Activated naive CD4-positive, alpha-beta T cell treated with anti-CD3 and anti-CD28 coated beads, Interleukin-2, amount 10 ng/mL, durations not matched to agents 7 days and 5 days (primary cell): ENCODE results near the gene KRT28.

Source experiments
- CTCF ChIA-PET: fragments of 350-600 bp; sonication (Branson Sonifier 250); formaldehyde crosslinking; loops from one replicate; lab custom pipeline; 2021; ENCODE audit warnings: antibody characterized with exemption; lab: Charles Lee
- DNase-seq: peaks from one replicate; pipeline ENCODE4 v3.0.0-alpha.2; 2020
- H3K27ac Mint-ChIP-seq: one replicate; pipeline ENCODE4 v1.8.0; 2021; ENCODE audit warnings: mild to moderate bottlenecking, moderate library complexity, mixed read lengths
- H3K27me3 Mint-ChIP-seq: one replicate; pipeline ENCODE4 v1.8.0; 2021; ENCODE audit warnings: mild to moderate bottlenecking, mixed read lengths
- H3K36me3 Mint-ChIP-seq: one replicate; pipeline ENCODE4 v1.8.0; 2021; ENCODE audit warnings: mixed read lengths
- H3K4me1 Mint-ChIP-seq: one replicate; pipeline ENCODE4 v1.8.0; 2021; ENCODE audit warnings: mixed read lengths
- H3K4me3 Mint-ChIP-seq: one replicate; pipeline ENCODE4 v1.8.0; 2021; ENCODE audit warnings: mild to moderate bottlenecking, moderate library complexity, mixed read lengths
- H3K9me3 Mint-ChIP-seq: one replicate; pipeline ENCODE4 v1.8.0; 2021; ENCODE audit warnings: mixed read lengths

KRT28 gene

DNA sequence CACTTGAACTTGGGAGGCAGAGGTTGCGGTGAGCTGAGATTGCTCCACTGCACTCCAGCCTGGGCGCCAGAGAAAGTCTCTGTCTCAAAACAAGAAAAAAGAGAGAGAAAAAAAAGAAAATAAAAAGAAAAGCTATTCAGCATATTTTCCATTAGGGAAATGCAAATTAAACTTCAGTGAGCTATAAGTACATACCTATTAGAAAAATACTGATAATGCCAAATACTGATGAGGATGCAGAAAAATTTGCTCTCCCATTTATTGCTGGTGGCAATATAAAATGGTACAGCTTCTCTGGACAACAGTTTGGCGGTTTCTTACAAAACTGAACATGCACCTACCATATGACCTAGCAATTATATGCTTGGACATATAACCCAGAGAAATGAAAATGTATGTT lies 12.9 kb upstream of the KRT28 start:
- H3K27me3 Mint-ChIP-seq, result peaks cover 39% of the 10 kb centered on the region
- CTCF ChIA-PET, result interaction anchor here (0.8 kb wide), 1 partner anchor 10 kb away, joined by 3 read pairs; no protein-coding TSS in a partner anchor
- peaks cover 3% of the 10 kb centered on the region for H3K9me3 Mint-ChIP-seq
- H3K27ac Mint-ChIP-seq, result no peak overlapping the region
- DNase-seq, result no peak
- peaks cover 13% of the 10 kb centered on the region for H3K36me3 Mint-ChIP-seq
- H3K4me1 Mint-ChIP-seq, result peaks cover 7% of the 10 kb centered on the region
- no peak overlapping the region for H3K4me3 Mint-ChIP-seq

DNA sequence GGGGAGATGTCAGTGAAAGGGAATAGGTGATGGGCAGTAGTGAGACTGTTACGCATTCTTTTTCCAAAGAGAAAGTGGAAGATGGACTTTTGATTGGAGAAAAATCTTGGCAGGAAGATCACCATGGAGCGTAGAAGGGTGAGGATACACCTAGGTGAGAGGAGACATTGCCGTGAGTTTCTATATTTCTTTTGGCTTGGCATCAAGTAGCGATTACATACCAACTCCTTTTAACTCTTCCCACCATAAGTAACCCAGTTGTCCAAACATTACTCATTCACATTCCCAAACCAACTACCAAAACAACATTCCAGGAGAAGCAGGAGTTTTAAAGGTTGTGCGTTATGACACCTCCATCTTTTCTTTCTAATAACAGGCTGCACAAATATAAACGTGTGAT lies 10.7 kb upstream of the KRT28 start:
- Mint-ChIP-seq H3K9me3 (peaks cover 3% of the 10 kb centered on the region), H3K27me3 (peaks cover 57% of the 10 kb centered on the region), H3K36me3 (no peaks in the 10 kb centered on the region), H3K4me1 (no peaks in the 10 kb centered on the region), H3K4me3 (no peak overlapping the region), H3K27ac (no peak overlapping the region)
- DNase-seq, result no peak
- CTCF ChIA-PET, result no interaction called here

DNA sequence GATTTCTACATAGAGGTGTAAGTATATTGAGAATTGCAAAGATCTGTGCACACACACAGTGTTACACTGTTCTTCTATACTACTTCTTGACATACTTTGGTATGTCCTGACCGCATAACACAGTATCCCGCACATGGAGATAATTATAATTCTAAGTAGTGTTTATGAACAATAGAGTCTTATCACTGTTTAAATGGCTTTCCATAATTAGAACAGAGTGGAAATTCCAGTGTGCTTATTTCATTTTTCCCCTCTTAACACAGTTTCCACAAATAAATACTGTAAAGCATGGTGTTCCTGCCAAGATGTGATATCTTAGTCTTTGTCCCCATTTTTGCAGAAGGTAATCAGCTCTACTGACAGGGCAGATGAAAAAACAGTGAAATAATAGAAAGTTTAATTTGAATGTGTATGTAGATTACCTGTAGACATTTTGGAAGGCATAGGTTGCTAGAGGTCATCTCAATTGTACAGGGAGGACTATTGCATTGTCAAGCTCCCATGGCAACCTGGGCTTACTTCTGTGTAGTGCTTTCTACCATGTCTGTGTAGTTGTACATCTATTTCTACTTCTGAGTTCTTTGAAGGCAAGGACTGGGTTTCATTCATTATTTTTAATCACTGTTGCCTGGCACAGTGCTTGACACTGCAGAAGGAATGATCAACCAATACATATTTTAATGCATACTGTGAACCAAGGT lies 10.1 kb upstream of the KRT28 start:
- no peaks in the 10 kb centered on the region for H3K36me3 Mint-ChIP-seq
- H3K4me3 Mint-ChIP-seq, result no peak overlapping the region
- no peak for DNase-seq
- CTCF ChIA-PET, result interaction anchor here (0.9 to 1.4 kb wide), 2 partner anchors 9 to 17 kb away, joined by 3 to 4 read pairs; no protein-coding TSS in a partner anchor
- peaks cover 3% of the 10 kb centered on the region for H3K9me3 Mint-ChIP-seq
- no peaks in the 10 kb centered on the region for H3K4me1 Mint-ChIP-seq
- peaks cover 63% of the 10 kb centered on the region for H3K27me3 Mint-ChIP-seq
- H3K27ac Mint-ChIP-seq, result no peak overlapping the region

DNA sequence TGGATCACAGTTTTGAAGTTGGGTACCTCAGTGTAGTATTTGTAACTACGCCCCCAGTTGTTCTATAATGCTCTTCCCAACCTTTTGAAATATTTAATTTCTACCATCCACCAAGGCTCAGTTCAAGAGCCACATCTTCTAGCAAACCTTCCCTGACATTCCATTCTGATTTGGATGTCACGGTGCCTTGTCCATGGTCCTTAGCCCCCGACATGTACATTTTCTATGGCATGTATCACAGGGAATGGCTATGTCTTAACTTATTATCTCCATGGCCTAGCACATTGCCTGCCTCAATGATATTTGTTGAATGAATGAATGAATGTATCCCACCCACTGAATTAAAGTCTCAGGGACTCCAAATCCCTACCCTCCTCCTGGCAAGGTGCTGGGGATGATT lies 6.4 kb upstream of the KRT28 start:
- no peaks in the 10 kb centered on the region for H3K36me3 Mint-ChIP-seq
- no peak for DNase-seq
- CTCF ChIA-PET, result interaction anchor here (1.4 kb wide), 1 partner anchor 842 kb away, joined by 7 read pairs; no protein-coding TSS in a partner anchor
- peaks cover 48% of the 10 kb centered on the region for H3K27me3 Mint-ChIP-seq
- no peak overlapping the region for H3K4me3 Mint-ChIP-seq
- peaks cover 2% of the 10 kb centered on the region for H3K4me1 Mint-ChIP-seq
- no peak overlapping the region for H3K27ac Mint-ChIP-seq
- no peaks in the 10 kb centered on the region for H3K9me3 Mint-ChIP-seq

DNA sequence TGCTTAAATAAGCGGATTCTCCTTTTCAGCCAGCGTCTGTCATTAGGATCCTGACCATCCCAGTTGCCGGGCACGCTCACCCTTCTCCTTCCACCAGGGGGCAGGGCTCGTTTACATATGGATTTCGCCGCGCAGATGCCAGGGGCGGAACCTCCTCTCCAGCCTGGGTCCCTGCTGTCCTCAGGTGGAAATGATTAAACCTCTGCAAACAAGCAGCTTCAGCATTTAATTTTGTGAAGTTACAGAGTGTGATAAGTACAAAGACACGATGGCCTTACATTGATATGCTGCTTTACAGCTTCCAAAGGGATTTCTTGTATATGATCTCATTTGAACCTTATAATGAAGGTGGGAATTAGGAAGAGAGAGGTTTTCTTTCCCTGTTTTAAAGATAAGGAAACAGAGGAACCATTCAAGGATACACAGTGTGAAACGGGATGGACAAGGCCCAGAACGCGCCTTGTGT lies 3.9 kb upstream of the KRT28 start:
- H3K36me3 Mint-ChIP-seq, result no peaks in the 10 kb centered on the region
- DNase-seq, result peak; percentile 81
- peaks cover 2% of the 10 kb centered on the region for H3K4me1 Mint-ChIP-seq
- H3K27ac Mint-ChIP-seq, result no peak overlapping the region
- peaks cover 44% of the 10 kb centered on the region for H3K27me3 Mint-ChIP-seq
- no peaks in the 10 kb centered on the region for H3K9me3 Mint-ChIP-seq
- CTCF ChIA-PET, result interaction anchor here (0.5 to 1.4 kb wide), 3 partner anchors 13 to 859 kb away, joined by 3 to 4 read pairs (median 3); no protein-coding TSS in a partner anchor
- no peak overlapping the region for H3K4me3 Mint-ChIP-seq

DNA sequence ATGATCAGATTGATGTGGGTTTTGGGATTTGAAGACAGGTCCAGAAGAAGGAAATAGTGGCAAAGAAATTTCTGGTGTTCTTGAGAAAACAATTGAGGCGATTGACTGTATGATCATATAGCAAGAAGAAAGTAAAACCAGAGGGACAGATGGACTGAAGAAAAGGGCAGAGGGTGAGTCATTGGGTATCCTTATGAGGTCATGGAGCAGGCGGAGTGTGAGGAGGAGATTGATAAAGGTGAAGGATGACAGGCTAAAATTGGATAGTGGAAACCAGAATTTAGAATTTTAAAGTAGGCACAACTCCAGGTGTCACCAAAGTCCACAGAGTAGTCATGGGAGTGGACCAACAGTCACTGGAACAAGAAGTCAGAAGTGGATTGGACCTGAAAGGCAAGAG lies 1.4 kb upstream of the KRT28 start:
- Mint-ChIP-seq H3K36me3 (no peaks in the 10 kb centered on the region), H3K4me1 (peaks cover 2% of the 10 kb centered on the region), H3K4me3 (no peak overlapping the region), H3K9me3 (no peaks in the 10 kb centered on the region), H3K27me3 (peaks cover 42% of the 10 kb centered on the region), H3K27ac (no peak overlapping the region)
- CTCF ChIA-PET, result no interaction called here
- no peak for DNase-seq

DNA sequence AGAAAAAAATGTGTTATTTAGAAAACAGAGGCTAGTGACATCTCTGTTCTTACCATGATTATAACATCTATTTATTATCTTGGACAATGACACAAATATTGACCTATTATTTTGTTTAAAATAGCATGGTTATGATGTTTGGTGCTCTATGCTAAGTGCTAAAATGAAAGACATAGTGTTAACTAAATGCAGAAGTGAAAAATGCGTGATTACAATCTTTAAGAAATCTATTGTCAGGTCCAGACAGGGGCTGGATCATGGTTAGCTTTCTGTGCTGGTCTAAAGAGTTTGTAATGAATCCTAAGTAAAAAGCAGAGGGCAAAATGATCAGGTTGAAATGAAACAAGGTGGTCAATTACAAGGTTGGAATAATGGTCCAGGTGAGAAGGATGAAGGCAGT lies 622 bp upstream of the KRT28 start:
- CTCF ChIA-PET, result no interaction called here
- no peak for DNase-seq
- Mint-ChIP-seq H3K27me3 (peaks cover 40% of the 10 kb centered on the region), H3K36me3 (no peaks in the 10 kb centered on the region), H3K4me1 (peaks cover 2% of the 10 kb centered on the region), H3K4me3 (no peak overlapping the region), H3K9me3 (no peaks in the 10 kb centered on the region), H3K27ac (no peak overlapping the region)

DNA sequence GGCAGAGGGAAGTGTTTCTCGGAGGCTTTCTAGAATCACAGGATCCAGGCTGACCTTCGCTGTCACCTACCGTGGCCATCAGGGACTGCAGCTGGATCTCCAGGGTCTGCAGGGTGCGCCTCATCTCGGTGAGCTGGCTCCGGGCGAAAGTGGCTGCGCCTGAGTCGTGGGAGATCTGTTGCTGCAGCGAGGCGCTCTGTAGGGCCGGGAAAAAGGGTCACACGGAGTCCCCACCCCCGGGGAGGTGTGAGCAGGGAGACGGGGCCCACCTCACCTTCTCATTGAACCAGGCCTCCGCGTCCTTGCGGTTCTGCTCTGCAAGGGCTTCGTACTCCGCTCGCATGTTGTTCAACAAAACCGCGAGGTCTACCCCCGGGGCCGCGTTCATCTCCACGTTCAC lies 2.9 kb downstream of the KRT28 start:
- peaks cover 42% of the 10 kb centered on the region for H3K27me3 Mint-ChIP-seq

DNA sequence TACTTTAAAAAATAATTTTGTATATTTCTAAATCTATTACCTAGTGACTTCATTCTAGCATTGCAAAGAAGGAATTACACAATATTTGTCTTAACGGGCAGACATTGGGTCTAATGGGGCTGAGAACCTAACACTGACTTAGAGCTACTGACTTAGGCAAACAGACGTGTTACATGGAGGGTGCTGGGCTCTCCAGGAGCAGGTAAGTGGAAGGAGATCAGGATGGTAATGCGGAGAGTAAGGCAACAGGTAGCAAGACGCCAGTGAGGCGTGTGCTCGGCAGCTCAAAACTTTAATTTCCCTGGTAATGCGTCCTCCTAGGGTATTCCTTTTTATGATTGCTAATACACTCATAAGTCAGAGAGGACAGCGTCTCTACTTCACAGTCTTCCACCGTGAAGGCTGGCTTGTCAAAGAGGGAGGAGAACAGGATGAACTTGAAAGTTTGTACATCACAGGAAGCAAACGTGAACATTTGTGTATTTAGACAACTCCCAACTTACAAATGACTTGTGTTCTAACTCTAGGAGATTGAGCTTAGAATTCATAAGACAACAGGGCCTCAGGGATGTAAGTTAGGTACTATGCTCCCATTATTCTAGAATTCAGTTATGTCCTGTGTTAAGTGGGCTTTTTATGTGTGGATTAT lies 4.6 kb downstream of the KRT28 start:
- Mint-ChIP-seq H3K4me1 (no peaks in the 10 kb centered on the region), H3K4me3 (no peak overlapping the region), H3K9me3 (no peaks in the 10 kb centered on the region), H3K27me3 (peaks cover 42% of the 10 kb centered on the region), H3K36me3 (no peaks in the 10 kb centered on the region), H3K27ac (no peak overlapping the region)
- CTCF ChIA-PET, result interaction anchor here (1.1 kb wide), 1 partner anchor 176 kb away, joined by 3 read pairs; no protein-coding TSS in a partner anchor
- no peak for DNase-seq

More for the DNA sequence above, 2.9 kb downstream of the KRT28 start:
- H3K4me3 Mint-ChIP-seq, result no peak overlapping the region
- no peak for DNase-seq
- H3K4me1 Mint-ChIP-seq, result no peaks in the 10 kb centered on the region
- CTCF ChIA-PET, result no interaction called here
- H3K36me3 Mint-ChIP-seq, result no peaks in the 10 kb centered on the region
- H3K27ac Mint-ChIP-seq, result no peak overlapping the region
- H3K9me3 Mint-ChIP-seq, result no peaks in the 10 kb centered on the region

DNA sequence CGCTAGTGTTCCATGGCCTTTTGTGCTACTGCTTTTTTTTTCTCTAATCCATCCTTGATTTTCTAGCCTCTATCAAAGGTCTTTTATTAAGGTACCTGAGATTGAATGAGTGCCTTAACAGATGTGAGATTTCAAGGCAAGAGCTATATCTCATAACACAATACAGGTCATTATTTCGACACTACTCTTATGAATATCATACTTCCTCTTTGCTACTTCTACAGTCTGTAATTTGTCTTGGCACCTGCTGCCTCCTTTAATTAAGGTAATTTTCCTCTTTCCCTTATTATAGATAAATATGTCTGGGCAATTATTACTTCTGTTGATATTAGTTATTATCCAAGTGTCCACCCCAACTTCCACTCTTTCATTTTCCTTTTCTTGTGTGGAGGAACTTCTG lies 5.3 kb downstream of the KRT28 start:
- no peak overlapping the region for H3K27ac Mint-ChIP-seq

DNA sequence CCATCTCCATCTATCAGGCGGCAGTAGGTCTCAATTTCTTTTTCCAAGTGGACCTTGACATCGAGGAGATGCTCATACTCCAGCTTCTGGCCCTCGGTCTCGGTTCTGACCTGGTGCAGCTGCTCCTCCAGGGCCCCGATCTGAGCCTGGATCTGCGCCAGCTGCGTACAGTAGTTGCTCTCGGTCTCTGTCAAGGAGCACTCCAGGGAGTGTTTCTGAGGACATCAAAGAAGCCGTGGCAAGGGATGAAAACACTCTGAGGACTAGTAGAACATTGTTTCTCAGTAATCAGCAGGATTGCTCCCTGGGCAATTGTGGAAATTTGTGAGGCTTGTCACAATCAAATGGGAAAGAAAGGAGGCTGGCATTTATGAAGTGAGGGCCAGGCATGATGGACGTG lies 5.9 kb downstream of the KRT28 start:
- CTCF ChIA-PET, result no interaction called here
- no peak for DNase-seq
- no peak overlapping the region for H3K27ac Mint-ChIP-seq
- H3K4me3 Mint-ChIP-seq, result no peak overlapping the region
- no peaks in the 10 kb centered on the region for H3K9me3 Mint-ChIP-seq
- no peaks in the 10 kb centered on the region for H3K4me1 Mint-ChIP-seq
- H3K27me3 Mint-ChIP-seq, result peaks cover 43% of the 10 kb centered on the region
- no peaks in the 10 kb centered on the region for H3K36me3 Mint-ChIP-seq

More for the DNA sequence above, 5.3 kb downstream of the KRT28 start:
- no peaks in the 10 kb centered on the region for H3K36me3 Mint-ChIP-seq
- H3K9me3 Mint-ChIP-seq, result no peaks in the 10 kb centered on the region
- DNase-seq, result no peak
- H3K4me3 Mint-ChIP-seq, result no peak overlapping the region
- H3K4me1 Mint-ChIP-seq, result no peaks in the 10 kb centered on the region
- peaks cover 41% of the 10 kb centered on the region for H3K27me3 Mint-ChIP-seq
- CTCF ChIA-PET, result interaction anchor here (1.1 kb wide), 1 partner anchor 175 kb away, joined by 3 read pairs; no protein-coding TSS in a partner anchor

DNA sequence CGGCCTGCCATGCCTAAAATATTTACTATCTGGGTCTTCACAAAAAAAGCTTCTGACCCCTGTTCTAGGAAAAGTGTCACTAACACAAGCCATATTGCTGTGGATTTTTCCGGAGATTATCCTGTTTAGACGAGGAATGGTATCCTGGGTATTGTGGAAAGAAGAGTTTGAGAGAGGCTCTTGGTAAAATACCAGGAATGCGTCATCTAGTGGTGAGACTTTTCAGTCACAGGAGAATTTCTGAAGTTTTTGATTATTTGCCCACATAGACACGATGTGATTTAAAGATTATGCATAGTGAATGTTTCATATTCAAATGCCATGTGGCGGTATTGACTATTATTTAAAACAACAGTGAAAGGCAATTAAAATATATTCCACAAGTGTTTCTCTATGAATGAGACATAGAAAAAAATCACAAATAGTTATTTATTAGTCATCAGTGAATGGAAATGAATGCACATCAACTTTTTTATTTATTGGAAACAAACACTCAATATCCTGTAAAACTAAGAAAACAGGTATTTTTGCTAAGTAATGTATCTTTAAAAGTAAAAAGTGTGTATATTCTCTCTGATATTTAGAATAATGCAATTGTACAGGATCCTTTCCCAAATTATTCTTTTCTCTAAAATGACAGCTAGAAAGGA lies 7.8 kb downstream of the KRT28 start:
- peak overlapping the region; percentile 6 for H3K27ac Mint-ChIP-seq
- no peaks in the 10 kb centered on the region for H3K9me3 Mint-ChIP-seq
- no peak overlapping the region for H3K4me3 Mint-ChIP-seq
- no peak for DNase-seq
- CTCF ChIA-PET, result interaction anchor here (0.7 to 1.6 kb wide), 6 partner anchors 18 to 874 kb away, joined by 3 to 4 read pairs (median 3); no protein-coding TSS in a partner anchor
- H3K27me3 Mint-ChIP-seq, result peaks cover 39% of the 10 kb centered on the region
- H3K4me1 Mint-ChIP-seq, result no peaks in the 10 kb centered on the region
- H3K36me3 Mint-ChIP-seq, result no peaks in the 10 kb centered on the region

DNA sequence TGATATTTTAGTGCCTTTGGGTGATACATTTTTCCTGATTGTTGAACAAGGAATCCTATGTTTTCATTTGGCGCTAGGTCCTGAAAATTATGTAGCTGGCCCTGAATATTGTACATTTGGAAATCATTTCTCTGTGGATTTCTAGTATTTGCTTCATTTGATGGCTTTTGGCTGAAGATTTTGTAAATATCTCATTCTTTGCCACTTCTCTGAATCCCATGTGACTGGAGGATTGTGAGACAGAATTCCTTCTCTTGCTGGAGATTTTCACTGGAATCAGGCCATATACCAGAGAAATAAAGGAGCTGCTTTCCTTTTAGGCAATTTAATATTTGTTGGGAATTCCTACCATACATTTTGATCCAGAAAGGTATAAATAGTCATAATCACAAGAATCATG lies 8.6 kb downstream of the KRT28 start:
- DNase-seq, result no peak
- Mint-ChIP-seq H3K36me3 (no peaks in the 10 kb centered on the region), H3K4me1 (no peaks in the 10 kb centered on the region), H3K27me3 (peaks cover 31% of the 10 kb centered on the region), H3K27ac (no peak overlapping the region), H3K9me3 (no peaks in the 10 kb centered on the region), H3K4me3 (no peak overlapping the region)
- CTCF ChIA-PET, result interaction anchor here (0.7 to 1.6 kb wide), 4 partner anchors 171 to 875 kb away, joined by 3 to 4 read pairs (median 3); no protein-coding TSS in a partner anchor

DNA sequence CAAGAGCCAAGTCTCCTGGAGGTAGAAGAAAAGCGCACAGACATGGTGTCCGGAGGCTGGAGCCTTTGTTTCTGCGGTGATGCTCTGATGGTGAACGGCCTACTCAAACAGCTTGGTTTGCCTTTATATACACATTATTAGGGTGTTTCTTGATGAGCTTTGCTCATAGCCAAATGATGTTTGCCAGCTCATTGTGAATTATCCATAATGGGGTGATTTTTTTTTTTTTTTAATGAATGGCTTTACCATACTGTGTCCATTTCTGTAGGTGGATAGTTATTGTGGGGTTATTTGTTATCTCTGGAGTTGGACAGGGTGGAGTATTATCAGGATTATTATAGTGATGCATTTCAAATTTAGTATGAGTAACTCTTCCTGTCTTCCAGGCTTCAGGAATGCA lies 17.3 kb downstream of the KRT28 start, which contains the start of gene KRT27:
TSS of gene KRT27 (minus strand) at position 101 of the 400 bp plus-strand sequence. CDS start at position 44, 57 bp downstream.
- Mint-ChIP-seq H3K4me1 (no peaks in the 10 kb centered on the region), H3K9me3 (no peaks in the 10 kb centered on the region), H3K27me3 (peaks cover 43% of the 10 kb centered on the region), H3K27ac (no peak within 1 kb of the TSS), H3K36me3 (no peaks in the 10 kb centered on the region), H3K4me3 (no peak within 1 kb of the TSS)
- CTCF ChIA-PET, result no interaction called here
- DNase-seq, result no peak
